Neuronal stem cell (in vitro differentiated cells): ENCODE measurements around the gene LHX2.

Source experiments
- DNase-seq: peaks from one replicate; pipeline ENCODE4 v3.0.0-alpha.2; 2013; ENCODE audit warnings: low spot score
- H2AFZ ChIP-seq: one replicate; pipeline ENCODE4 v1.6.1; 2013; ENCODE audit warnings: mild to moderate bottlenecking, low read length, inconsistent platforms
- H2AK5ac ChIP-seq: 2 replicates; pipeline ENCODE4 v1.6.1; 2013; ENCODE audit warnings: low read depth, mild to moderate bottlenecking, inconsistent platforms, low read length, moderate library complexity, mixed read lengths
- H2BK120ac ChIP-seq: 2 replicates; pipeline ENCODE4 v1.6.1; 2013; ENCODE audit warnings: low read depth, mild to moderate bottlenecking, inconsistent platforms, low read length, moderate library complexity, mixed read lengths
- H2BK12ac ChIP-seq: one replicate; pipeline ENCODE4 v1.6.1; 2013; ENCODE audit warnings: low read length, inconsistent platforms
- H2BK15ac ChIP-seq: 2 replicates; pipeline ENCODE4 v1.6.1; 2013; ENCODE audit warnings: mild to moderate bottlenecking, low read length, inconsistent platforms, mixed read lengths
- H2BK5ac ChIP-seq: one replicate; pipeline ENCODE4 v1.6.1; 2013; ENCODE audit warnings: inconsistent platforms, mild to moderate bottlenecking, low read length, moderate library complexity
- H3K14ac ChIP-seq: one replicate; pipeline ENCODE4 v1.6.1; 2013; ENCODE audit warnings: low read length, inconsistent platforms
- H3K18ac ChIP-seq: 2 replicates; pipeline ENCODE4 v1.6.1; 2013; ENCODE audit warnings: low read length, inconsistent platforms
- H3K23ac ChIP-seq: 2 replicates; pipeline ENCODE4 v1.6.1; 2013; ENCODE audit warnings: low read depth, mild to moderate bottlenecking, mixed read lengths, low read length, inconsistent platforms; ENCODE audit not compliant: poor library complexity
- H3K27ac ChIP-seq: replicated peaks from 3 replicates; pipeline ENCODE4 v1.5.1; 2013; ENCODE audit warnings: low read length, inconsistent platforms
- H3K27me3 ChIP-seq, 3 experiments: 2 replicates each; pipeline ENCODE4 v1.6.1; 2013; ENCODE audit warnings: low read length in 3 of 3, mild to moderate bottlenecking in 2 of 3, inconsistent platforms in 1 of 3, low read depth in 1 of 3, mixed read lengths in 1 of 3, moderate library complexity in 1 of 3; ENCODE audit not compliant: control insufficient read depth in 3 of 3, insufficient read depth in 3 of 3
- H3K36me3 ChIP-seq, 2 donors: replicated peaks in 1 of 2; 2 replicates each; pipeline ENCODE4 v1.6.1; 2013; ENCODE audit warnings: low read length in 2 of 2; ENCODE audit not compliant: control insufficient read depth in 2 of 2, insufficient read depth in 2 of 2
- H3K4ac ChIP-seq: 2 replicates; pipeline ENCODE4 v1.6.1; 2013; ENCODE audit warnings: inconsistent platforms, mild to moderate bottlenecking, low read length, moderate library complexity
- H3K4me1 ChIP-seq, 2 donors: 1 replicate in 1 of 2; 2 replicates in 1 of 2; pipeline ENCODE4 v1.6.1; 2013; ENCODE audit warnings: low read length in 2 of 2, low read depth in 1 of 2; ENCODE audit not compliant: control insufficient read depth in 2 of 2, insufficient read depth in 1 of 2
- H3K4me2 ChIP-seq: one replicate; pipeline ENCODE4 v1.6.1; 2013; ENCODE audit warnings: mild to moderate bottlenecking, low read length, inconsistent platforms; ENCODE audit not compliant: insufficient read depth, poor library complexity, severe bottlenecking
- H3K4me3 ChIP-seq, 2 donors: 2 replicates each; pipeline ENCODE4 v1.5.1; 2013; ENCODE audit warnings: low read length in 2 of 2, mild to moderate bottlenecking in 2 of 2, inconsistent platforms in 1 of 2, moderate library complexity in 1 of 2
- H3K79me1 ChIP-seq: one replicate; pipeline ENCODE4 v1.6.1; 2013; ENCODE audit warnings: low read depth, mild to moderate bottlenecking, inconsistent platforms, low read length, moderate library complexity
- H3K9ac ChIP-seq: one replicate; pipeline ENCODE4 v1.6.1; 2013; ENCODE audit warnings: mild to moderate bottlenecking, low read depth, low read length, inconsistent platforms; ENCODE audit not compliant: poor library complexity
- H3K9me3 ChIP-seq, 2 donors: replicated peaks in 1 of 2; 2 replicates each; pipeline versions ENCODE3 to v1.6.1; 2013; ENCODE audit warnings: low read length in 2 of 2, mild to moderate bottlenecking in 2 of 2, inconsistent platforms in 1 of 2, low read depth in 1 of 2, mixed read lengths in 1 of 2, moderate library complexity in 1 of 2; ENCODE audit not compliant: control insufficient read depth in 2 of 2, insufficient read depth in 1 of 2
- H4K8ac ChIP-seq: one replicate; pipeline ENCODE4 v1.6.1; 2013; ENCODE audit warnings: low read depth, mild to moderate bottlenecking, inconsistent platforms, low read length, moderate library complexity
- H4K91ac ChIP-seq: one replicate; pipeline ENCODE4 v1.6.1; 2013; ENCODE audit warnings: low read length, low read depth, mild to moderate bottlenecking, inconsistent platforms; ENCODE audit not compliant: poor library complexity
- WGBS, 2 donors: extraction: QIAGEN DNeasy Blood & Tissue Kit; methylation state at CpG; one replicate each; pipeline ENCODE4 v1.1.7; 2013; ENCODE audit warnings: missing lambda C conversion rate in 2 of 2, mixed read lengths in 1 of 2; ENCODE audit not compliant: insufficient read length in 2 of 2, insufficient replicate concordance in 1 of 2; ENCODE audit errors: extremely low coverage in 2 of 2; 5-methylcytosine and 5-hydroxymethylcytosine counted together

The LHX2 gene

DNA sequence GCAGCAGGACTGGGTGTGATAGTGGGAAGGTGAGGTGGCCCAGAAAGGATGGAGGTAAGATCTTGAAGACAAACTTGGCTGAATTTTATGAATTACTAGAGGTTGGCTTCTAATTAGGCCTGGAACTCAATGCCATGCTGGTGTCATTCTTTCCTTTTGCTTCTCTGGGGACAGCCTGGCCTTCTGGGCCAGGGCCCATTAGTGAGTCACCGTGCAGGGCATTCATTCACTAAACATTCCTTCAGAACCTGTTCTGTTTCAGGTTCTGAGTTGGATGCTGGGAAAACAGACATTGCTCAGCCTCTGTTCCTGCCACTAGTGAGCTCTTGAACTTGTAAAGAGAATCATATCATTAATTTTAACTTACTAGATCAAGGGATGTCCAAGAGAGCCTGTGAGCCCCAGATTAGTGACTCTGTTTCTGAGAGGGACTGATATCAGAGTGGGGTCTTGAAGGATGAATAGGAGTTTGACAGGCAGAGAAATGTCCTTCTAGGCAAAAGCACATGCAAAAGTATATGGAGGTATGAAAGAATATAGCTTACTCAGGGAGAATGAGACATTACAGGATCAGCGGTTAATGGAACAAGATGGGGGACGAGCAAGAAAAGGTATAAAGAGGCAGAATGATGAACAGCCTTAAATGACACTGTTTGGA, 66.5 kb downstream of the LHX2 start:
- Histone ChIP-seq H3K4me3 (no peak overlapping the region), H3K27ac (no peak overlapping the region), H3K23ac (no peak overlapping the region), H3K4me2 (no peak overlapping the region), H2BK15ac (no peak overlapping the region), H2AFZ (no peak overlapping the region), H3K4ac (no peak overlapping the region), H3K79me1 (no peaks in the 10 kb centered on the region), H3K27me3 (peaks cover 0 to 7% (median 0%) of the 10 kb centered on the region in 3 experiments), H3K9me3 (no peaks in the 10 kb centered on the region), H2AK5ac (no peak overlapping the region), H3K18ac (no peak overlapping the region), H3K36me3 (no peaks in the 10 kb centered on the region), H4K8ac (no peak overlapping the region), H2BK120ac (no peak overlapping the region), H2BK5ac (no peak overlapping the region), H3K14ac (no peak overlapping the region), H3K4me1 (no peaks in the 10 kb centered on the region), H3K9ac (no peak overlapping the region), H2BK12ac (no peak overlapping the region), H4K91ac (no peak overlapping the region)
- no CpG with 5 or more reads among the region's 3 CpGs for WGBS, 2 donors
- DNase-seq, result no peak

DNA sequence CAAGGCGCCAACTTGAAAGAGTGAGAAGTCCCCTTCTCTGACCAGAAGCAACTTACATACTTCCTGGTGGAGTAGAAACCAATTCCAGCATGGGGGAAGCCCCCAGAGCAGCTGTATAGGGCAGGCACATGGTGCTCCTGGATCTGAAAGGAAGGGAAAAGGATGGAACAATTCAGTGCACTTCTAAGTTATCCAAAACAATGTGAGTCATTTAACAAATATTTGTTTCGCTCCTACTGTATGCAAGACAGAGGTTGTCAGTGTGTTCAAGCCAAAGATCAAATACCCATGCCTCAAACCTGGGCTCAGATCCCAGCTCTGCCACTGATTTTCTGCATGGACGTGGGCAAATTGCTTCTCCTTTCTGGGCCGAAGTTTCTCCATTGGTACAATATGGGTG, 67.1 kb downstream of the LHX2 start:
- Histone ChIP-seq H3K23ac (no peak overlapping the region), H3K4me3 (no peak overlapping the region), H4K91ac (no peak overlapping the region), H3K4me2 (no peak overlapping the region), H3K36me3 (no peaks in the 10 kb centered on the region), H3K14ac (no peak overlapping the region), H3K9me3 (no peaks in the 10 kb centered on the region), H3K4ac (no peak overlapping the region), H4K8ac (no peak overlapping the region), H3K4me1 (no peaks in the 10 kb centered on the region), H2BK120ac (no peak overlapping the region), H2BK5ac (no peak overlapping the region), H3K9ac (no peak overlapping the region), H3K79me1 (no peaks in the 10 kb centered on the region), H2AK5ac (no peak overlapping the region), H2AFZ (no peak overlapping the region), H2BK15ac (no peak overlapping the region), H3K27ac (no peak overlapping the region), H3K27me3 (peaks cover 0 to 7% (median 0%) of the 10 kb centered on the region in 3 experiments), H2BK12ac (no peak overlapping the region), H3K18ac (no peak overlapping the region)
- no CpG with 5 or more reads among the region's 4 CpGs for WGBS, 2 donors
- no peak for DNase-seq

DNA sequence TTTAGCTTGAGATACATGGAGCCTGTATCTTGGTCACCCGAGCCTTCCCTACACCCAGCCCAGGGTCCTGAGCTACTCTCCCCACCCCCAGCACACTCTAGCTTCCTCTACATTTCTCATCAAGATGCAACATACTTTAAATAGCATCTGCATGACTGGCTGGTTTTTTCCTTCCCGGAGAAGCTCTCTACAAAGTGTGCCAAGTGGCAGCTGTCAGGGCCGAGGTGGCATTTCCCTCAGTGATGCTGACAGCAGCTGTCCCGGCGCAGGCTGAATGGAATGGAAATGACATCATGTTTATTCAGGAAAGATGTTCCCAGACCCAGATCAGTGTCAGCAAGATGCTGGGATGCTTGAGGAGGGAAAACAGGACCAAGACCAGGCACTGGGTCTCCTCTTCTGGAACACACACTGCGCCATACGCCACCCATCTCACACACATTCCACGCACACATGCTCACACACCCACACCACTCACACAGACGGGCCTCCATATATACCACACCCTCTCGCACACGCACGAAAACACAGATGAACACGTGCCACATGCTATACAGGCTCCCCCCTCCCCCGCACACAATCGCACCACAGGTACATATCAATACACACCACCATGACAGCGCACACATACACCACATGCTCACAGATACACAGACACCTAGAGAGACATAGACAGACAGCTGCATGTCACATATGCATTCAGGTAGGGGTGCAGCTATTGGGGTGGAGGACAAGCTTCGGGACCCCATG, 67.8 kb downstream of the LHX2 start:
- Histone ChIP-seq H3K4me1 (no peaks in the 10 kb centered on the region), H2BK5ac (peak overlapping the region; percentile 30), H2BK120ac (no peak overlapping the region), H3K18ac (peak overlapping the region; percentile 5), H3K9me3 (no peaks in the 10 kb centered on the region), H2AFZ (no peak overlapping the region), H3K14ac (no peak overlapping the region), H2BK12ac (peak overlapping the region; percentile 24), H3K4me3 (peak overlapping the region in 1 of 2 donors; percentile 41), H4K8ac (no peak overlapping the region), H3K4ac (no peak overlapping the region), H3K79me1 (no peaks in the 10 kb centered on the region), H2BK15ac (no peak overlapping the region), H2AK5ac (peak overlapping the region; percentile 64), H3K4me2 (no peak overlapping the region), H4K91ac (no peak overlapping the region), H3K27me3 (peaks cover 0 to 7% (median 0%) of the 10 kb centered on the region in 3 experiments), H3K23ac (no peak overlapping the region), H3K36me3 (no peaks in the 10 kb centered on the region), H3K27ac (no peak overlapping the region), H3K9ac (no peak overlapping the region)
- WGBS, 2 donors, result 100% methylated on average over 2 of the region's 17 CpGs; no CpG with 5 or more reads in 1 of the 2 donors
- no peak for DNase-seq

DNA sequence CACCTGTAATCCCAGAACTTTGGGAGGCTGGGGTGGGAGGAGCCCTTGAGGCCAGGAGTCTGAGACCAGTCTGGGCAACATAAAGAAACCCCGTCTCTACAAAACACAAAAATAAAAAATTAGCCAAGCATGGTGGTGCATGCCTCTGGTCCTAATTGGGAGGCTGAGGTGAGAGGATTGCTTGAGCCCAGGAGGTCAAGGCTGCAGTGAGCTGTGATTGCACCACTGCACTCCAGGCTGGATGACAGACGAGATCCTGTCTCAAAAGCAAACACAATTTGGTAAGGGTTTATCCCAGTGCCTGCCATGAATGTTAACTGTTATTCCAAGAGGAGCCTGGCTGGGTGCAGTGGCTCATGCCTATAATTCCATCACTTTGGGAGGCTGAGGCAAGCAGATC, 71.1 kb downstream of the LHX2 start:
- Histone ChIP-seq H3K27ac (no peak overlapping the region), H3K4me3 (no peak overlapping the region), H3K9me3 (peaks cover 0 to 4% of the 10 kb centered on the region in 2 donors), H3K4me1 (no peaks in the 10 kb centered on the region), H3K23ac (no peak overlapping the region), H3K18ac (no peak overlapping the region), H4K8ac (no peak overlapping the region), H3K79me1 (no peaks in the 10 kb centered on the region), H2BK5ac (no peak overlapping the region), H2AK5ac (no peak overlapping the region), H3K9ac (no peak overlapping the region), H2BK12ac (no peak overlapping the region), H3K14ac (no peak overlapping the region), H2AFZ (no peak overlapping the region), H2BK120ac (no peak overlapping the region), H2BK15ac (no peak overlapping the region), H3K4ac (no peak overlapping the region), H3K36me3 (no peaks in the 10 kb centered on the region), H3K4me2 (no peak overlapping the region), H4K91ac (no peak overlapping the region), H3K27me3 (peaks cover 0 to 8% (median 0%) of the 10 kb centered on the region in 3 experiments)
- WGBS, 2 donors, result no CpG with 5 or more reads among the region's 2 CpGs
- no peak for DNase-seq
